Psoas muscle (tissue), 8 donors: ENCODE results near the gene KANSL1. TPM values are rescaled to one million over a fixed set of nuclear protein-coding genes. Genes with fewer than 3 reads are reported as not detected.

Experiments
- ATAC-seq, 4 donors: fragments of 200-7000 bp; cut with Tn5 transposase; one replicate each; pipeline ENCODE4 v1.9.1; 2020; ENCODE audit warnings: moderate library complexity in 3 of 4, mild to moderate bottlenecking in 2 of 4
- DNase-seq, 2 donors: peaks; one replicate each; pipeline ENCODE4 v3.0.0-alpha.2; 2020
- H3K27ac ChIP-seq: fragments of 200-600 bp; one replicate; pipeline ENCODE4 v1.8.0; 2022
- H3K27me3 ChIP-seq, 3 donors: fragments of 200-600 bp in 1 of 3; one replicate each; pipeline versions ENCODE4 v1.6.1 to v1.8.0; 2013 to 2022; ENCODE audit warnings: low read length in 2 of 3, mild to moderate bottlenecking in 2 of 3, moderate library complexity in 1 of 3; ENCODE audit not compliant: insufficient read depth in 3 of 3
- H3K36me3 ChIP-seq, 2 donors: fragments of 200-600 bp in 1 of 2; one replicate each; pipeline versions ENCODE4 v1.6.1 to v1.8.0; 2013 to 2022; ENCODE audit warnings: low read depth in 1 of 2, mild to moderate bottlenecking in 1 of 2, moderate library complexity in 1 of 2; ENCODE audit not compliant: insufficient read depth in 1 of 2
- H3K4me1 ChIP-seq: fragments of 200-600 bp; one replicate; pipeline ENCODE4 v1.8.0; 2022
- H3K4me3 ChIP-seq: fragments of 200-600 bp; one replicate; pipeline ENCODE4 v1.8.0; 2022; ENCODE audit warnings: mild to moderate bottlenecking
- H3K9me3 ChIP-seq: fragments of 200-600 bp; one replicate; pipeline ENCODE4 v1.8.0; 2022
- CTCF ChIP-seq: fragments of 200-600 bp; IDR thresholded peaks from one replicate; pipeline ENCODE4 v1.8.0; 2022; ENCODE audit warnings: antibody characterized with exemption
- WGBS, 3 donors: extraction: QIAGEN DNeasy Blood & Tissue Kit; methylation state at CpG; one replicate each; pipeline versions ENCODE4 v1.1.6 to v1.1.7; 2013; 5-methylcytosine and 5-hydroxymethylcytosine counted together
- intact Hi-C, 2 donors: fragments of 100-400 bp; cut with DNase I; formaldehyde crosslinking; loops; one replicate each; pipeline versions ENCODE4 v1.11.0 to v1.14.2; 2022
- polyA plus RNA-seq, 3 donors: library from polyadenylated mRNA; stranded (reverse); fragments of 200-250 nt; gene quantifications; one replicate each; pipeline ENCODE4 v1.2.3, GENCODE V29; 2013
- total RNA-seq, 4 donors: library from RNA; stranded (reverse); fragmentation: NEBNext Ultra II Directional in 2 of 4; extraction: Animal tissue kit (Norgen Biotek cat#: 25700) in 2 of 4; gene quantifications; one replicate each; pipeline versions ENCODE4 v1.2.1 to v1.2.4, GENCODE V29; 2021 to 2023
- donor health status: healthy with polysubstance abuse.
- donor health status: DM: no; HTN: no; CAD: no; lungs with moderate emphysema.
- donor health status: Bipolar disorder and iron deficiency.
- donor health status: healthy.
- donor health status: DM: yes; HTN: yes; CAD: no.
- donor health status: DM: no; HTN: no; CAD: no.
- donor health status: DM: no; HTN: no; CAD: no.
- donor health status: DM: yes; HTN: yes; CAD: no.

The KANSL1 gene
- total and polyA plus RNA-seq, 7 donors, result 6.9 to 37.5 (median 25.8) TPM

DNA sequence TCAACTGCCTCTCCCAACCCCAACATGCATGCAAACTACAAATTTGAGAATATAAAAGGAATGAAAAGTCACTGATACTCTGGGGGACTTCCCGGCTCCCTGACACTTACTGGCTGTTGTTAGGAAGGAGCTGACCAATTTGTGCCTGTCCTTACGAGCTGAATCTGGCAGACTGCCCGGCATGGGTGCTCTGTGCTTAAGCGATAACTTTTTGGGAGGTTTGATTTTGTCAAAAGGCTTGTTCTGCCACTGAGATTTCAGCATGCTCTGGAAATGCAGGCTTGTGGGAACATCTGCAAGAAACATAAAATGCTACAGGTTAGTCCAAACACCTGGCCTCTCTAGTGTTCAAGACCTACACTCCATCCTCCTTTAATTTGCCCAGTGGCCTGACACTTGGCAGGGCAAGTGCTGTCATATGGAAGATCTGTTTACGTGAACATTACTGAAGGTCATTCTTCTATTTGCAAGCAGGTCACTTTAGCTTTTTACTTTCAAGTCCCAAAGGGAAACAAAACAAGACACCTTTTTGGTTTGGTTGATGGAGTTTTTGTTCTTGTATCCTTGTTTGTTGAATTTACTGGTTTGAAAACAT lies 153.5 kb downstream of the KANSL1 start:
- ATAC-seq (peak in 3 of 4 donors; percentile 25 to 53 (median 48)), DNase-seq (no peak)
- Histone ChIP-seq H3K27ac (peak overlapping the region; percentile 63), H3K9me3 (no peaks in the 10 kb centered on the region), H3K36me3 (peaks cover 4 to 86% of the 10 kb centered on the region in 2 donors), H3K27me3 (no peaks in the 10 kb centered on the region), H3K4me1 (peaks cover 44% of the 10 kb centered on the region), H3K4me3 (no peak overlapping the region)
- WGBS, 3 donors, result 32 to 53% (median 33%) methylated on average over 5 of the region's 5 CpGs
- intact Hi-C loops, result loop anchor here (5.0 kb wide), 3 partner anchors 37 to 173 kb away; partner anchors contain the start of gene KANSL1 (in 1 of the 2)
- no peak for TF ChIP-seq CTCF

GRCh38 chr17:46038937-46039336 lies 154.3 kb downstream of the KANSL1 start:
- 74 to 89% (median 75%) methylated on average over 12 of the region's 12 CpGs for WGBS, 3 donors
- no peak for TF ChIP-seq CTCF
- ATAC-seq, result peak in 1 of 4 donors; percentile 2

GRCh38 chr17:46038414-46038813 lies 154.8 kb downstream of the KANSL1 start:
- 67 to 89% (median 73%) methylated on average over 6 of the region's 6 CpGs for WGBS, 3 donors
- intact Hi-C loops, result no loop called here
- Histone ChIP-seq H3K4me1 (peaks cover 32% of the 10 kb centered on the region), H3K27ac (no peak overlapping the region), H3K27me3 (no peaks in the 10 kb centered on the region), H3K4me3 (no peak overlapping the region), H3K36me3 (peaks cover 11 to 95% of the 10 kb centered on the region in 2 donors), H3K9me3 (no peaks in the 10 kb centered on the region)
- no peak for TF ChIP-seq CTCF
- DNase-seq (no peak), ATAC-seq (peak in 2 of 4 donors; percentile 15 to 22)

More at GRCh38 chr17:46038937-46039336, 154.3 kb downstream of the KANSL1 start:
- Histone ChIP-seq H3K36me3 (peaks cover 7 to 93% of the 10 kb centered on the region in 2 donors), H3K9me3 (no peaks in the 10 kb centered on the region), H3K27me3 (no peaks in the 10 kb centered on the region), H3K27ac (peak overlapping the region; percentile 63), H3K4me3 (no peak overlapping the region), H3K4me1 (peaks cover 37% of the 10 kb centered on the region)
- intact Hi-C loops, result no loop called here
- no peak for DNase-seq

GRCh38 chr17:46037722-46038255 lies 155.4 kb downstream of the KANSL1 start:
- no peak overlapping the region for H3K27ac ChIP-seq
- no peak for TF ChIP-seq CTCF
- DNase-seq (no peak), ATAC-seq (peak in 1 of 4 donors; percentile 26)
- H3K9me3 ChIP-seq, result no peaks in the 10 kb centered on the region
- WGBS, 3 donors, result 29 to 58% (median 32%) methylated on average over 4 of the region's 4 CpGs
- peaks cover 28% of the 10 kb centered on the region for H3K4me1 ChIP-seq
- no peaks in the 10 kb centered on the region for H3K27me3 ChIP-seq
- intact Hi-C loops, result no loop called here
- H3K36me3 ChIP-seq, result peaks cover 16 to 96% of the 10 kb centered on the region in 2 donors
- H3K4me3 ChIP-seq, result no peak overlapping the region
